Epithelial cell of esophagus (primary cell): ENCODE results near the gene DPYSL3.
A peak's percentile ranks its signal among the peaks of the same experiment; 100 is the strongest.
"Not testable (repeated sequence)": the region's sequence is repeated elsewhere in the genome, so short reads cannot be mapped to it uniquely, and the experiment has no call there.

Experiments used
- DNase-seq: peaks from one replicate; pipeline ENCODE4 v3.0.0; 2010; ENCODE audit warnings: low read depth
- H3K4me3 ChIP-seq: 2 replicates; pipeline ENCODE4 v1.5.1; 2011; ENCODE audit warnings: mild to moderate bottlenecking, low read length, control low read depth
- TF ChIP-seq, protein P1 (sequence below): IDR thresholded peaks from 2 replicates; pipeline ENCODE4 v1.5.1; 2011; ENCODE audit warnings: low read depth, mild to moderate bottlenecking, low read length, control low read depth, inconsistent platforms; ENCODE audit not compliant: insufficient read depth; ENCODE audit errors: missing control alignments

Gene DPYSL3

DNA sequence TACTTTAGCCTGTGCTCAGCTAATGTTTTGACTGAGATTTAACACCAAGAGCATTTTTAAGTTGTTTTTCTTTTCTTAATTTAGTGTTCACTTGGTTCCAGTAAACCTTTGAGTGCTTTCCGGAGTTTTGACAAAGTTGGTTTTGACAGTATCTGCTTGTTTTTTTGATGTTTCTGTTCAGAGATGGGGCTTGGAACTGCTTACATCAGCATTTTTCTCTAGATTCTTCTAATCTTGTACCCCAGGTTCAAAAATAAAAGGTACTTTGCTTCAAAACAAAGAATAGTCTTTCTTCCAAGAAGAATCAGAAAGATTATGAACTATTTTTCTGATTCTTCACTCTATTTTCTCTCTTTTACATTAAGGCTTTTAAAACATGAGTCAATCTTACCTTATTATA, 132.2 kb downstream of the DPYSL3 start:
- TF ChIP-seq, protein P1, sequence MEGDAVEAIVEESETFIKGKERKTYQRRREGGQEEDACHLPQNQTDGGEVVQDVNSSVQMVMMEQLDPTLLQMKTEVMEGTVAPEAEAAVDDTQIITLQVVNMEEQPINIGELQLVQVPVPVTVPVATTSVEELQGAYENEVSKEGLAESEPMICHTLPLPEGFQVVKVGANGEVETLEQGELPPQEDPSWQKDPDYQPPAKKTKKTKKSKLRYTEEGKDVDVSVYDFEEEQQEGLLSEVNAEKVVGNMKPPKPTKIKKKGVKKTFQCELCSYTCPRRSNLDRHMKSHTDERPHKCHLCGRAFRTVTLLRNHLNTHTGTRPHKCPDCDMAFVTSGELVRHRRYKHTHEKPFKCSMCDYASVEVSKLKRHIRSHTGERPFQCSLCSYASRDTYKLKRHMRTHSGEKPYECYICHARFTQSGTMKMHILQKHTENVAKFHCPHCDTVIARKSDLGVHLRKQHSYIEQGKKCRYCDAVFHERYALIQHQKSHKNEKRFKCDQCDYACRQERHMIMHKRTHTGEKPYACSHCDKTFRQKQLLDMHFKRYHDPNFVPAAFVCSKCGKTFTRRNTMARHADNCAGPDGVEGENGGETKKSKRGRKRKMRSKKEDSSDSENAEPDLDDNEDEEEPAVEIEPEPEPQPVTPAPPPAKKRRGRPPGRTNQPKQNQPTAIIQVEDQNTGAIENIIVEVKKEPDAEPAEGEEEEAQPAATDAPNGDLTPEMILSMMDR, result no peak
- DNase-seq, result no peak
- no peak overlapping the region for H3K4me3 ChIP-seq

DNA sequence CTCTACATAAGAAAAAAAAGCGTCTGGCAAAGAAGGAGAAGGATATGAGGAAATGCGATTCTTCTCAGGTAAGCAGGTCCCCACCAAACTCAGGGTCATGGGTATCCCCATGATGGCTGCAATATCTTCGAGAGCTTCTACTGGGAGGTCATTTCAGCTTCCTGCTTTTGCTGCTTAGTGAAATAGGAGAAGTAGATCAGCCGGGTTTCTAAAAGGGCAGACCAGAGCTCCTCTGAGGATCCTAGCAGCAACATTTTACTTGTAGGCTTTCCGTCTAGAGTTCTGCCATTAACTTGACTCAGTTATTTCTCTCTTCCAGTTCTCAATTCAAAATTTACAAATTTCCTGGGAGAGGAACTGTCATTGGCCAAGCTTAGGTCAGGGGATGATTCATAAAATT, 134.7 kb downstream of the DPYSL3 start:
- no peak overlapping the region for H3K4me3 ChIP-seq
- no peak for DNase-seq
- TF ChIP-seq, protein P1, result no peak

DNA sequence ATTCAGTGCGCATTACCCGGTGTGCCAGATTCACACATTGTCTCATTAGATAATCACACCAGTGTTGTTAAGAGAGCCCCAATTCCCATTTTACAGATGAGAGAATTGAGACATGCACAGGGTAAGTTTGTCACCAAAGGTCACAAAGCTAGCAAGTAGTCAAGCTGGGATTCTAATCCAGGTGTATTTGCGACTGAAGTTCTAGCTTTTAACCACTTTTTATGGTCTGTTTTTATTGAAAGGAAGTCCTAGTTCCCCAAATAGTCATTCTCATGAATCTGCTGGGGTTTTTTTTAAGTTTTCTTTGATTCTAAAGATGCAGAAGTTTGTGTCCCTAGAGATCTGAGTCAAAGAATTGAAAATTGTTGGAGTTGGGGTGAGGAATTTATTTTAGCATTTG, 136.5 kb downstream of the DPYSL3 start:
- TF ChIP-seq, protein P1, result no peak
- DNase-seq, result no peak
- H3K4me3 ChIP-seq, result no peak overlapping the region

DNA sequence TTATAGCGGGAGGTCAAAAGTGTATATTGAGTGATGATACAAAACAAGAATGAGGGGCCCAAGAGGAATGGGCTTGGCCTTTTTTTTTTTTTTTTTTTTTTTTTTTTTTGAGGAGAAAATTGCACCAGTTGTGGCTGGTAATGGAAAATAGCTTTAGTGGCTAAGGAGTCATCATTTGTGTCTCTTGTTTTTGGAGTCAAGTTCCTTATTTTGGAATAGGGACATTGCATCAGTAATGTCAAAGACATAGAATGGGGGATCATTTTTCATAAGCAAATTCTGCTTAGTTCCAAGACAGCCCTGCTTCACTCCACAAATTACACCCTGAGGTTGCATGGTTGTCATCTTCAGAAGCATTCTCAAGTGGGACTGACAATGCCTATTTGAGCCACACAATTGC, 137.7 kb downstream of the DPYSL3 start:
- H3K4me3 ChIP-seq, result no peak overlapping the region
- TF ChIP-seq, protein P1, result no peak

DNA sequence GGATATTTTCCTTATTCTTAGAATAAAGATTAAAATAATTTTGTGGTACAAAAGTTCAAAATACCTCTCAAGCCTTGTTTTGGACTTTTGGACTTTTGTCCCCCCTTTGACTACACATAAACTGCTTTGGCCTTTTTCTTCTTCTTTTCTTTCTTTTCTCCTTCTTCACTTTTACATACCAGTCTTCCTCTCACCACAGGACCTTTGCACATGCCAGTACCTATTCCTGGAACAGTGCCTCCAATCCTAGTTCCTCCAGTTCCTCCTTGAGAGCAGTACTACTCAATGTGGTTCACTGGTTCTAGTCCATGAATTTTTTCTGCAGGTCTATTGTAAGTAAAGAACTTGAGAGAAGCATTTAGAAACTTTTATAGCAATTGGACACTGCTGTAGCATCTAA, 138.6 kb downstream of the DPYSL3 start:
- TF ChIP-seq, protein P1, result no peak

More for the DNA sequence above, 137.7 kb downstream of the DPYSL3 start:
- no peak for DNase-seq

DNA sequence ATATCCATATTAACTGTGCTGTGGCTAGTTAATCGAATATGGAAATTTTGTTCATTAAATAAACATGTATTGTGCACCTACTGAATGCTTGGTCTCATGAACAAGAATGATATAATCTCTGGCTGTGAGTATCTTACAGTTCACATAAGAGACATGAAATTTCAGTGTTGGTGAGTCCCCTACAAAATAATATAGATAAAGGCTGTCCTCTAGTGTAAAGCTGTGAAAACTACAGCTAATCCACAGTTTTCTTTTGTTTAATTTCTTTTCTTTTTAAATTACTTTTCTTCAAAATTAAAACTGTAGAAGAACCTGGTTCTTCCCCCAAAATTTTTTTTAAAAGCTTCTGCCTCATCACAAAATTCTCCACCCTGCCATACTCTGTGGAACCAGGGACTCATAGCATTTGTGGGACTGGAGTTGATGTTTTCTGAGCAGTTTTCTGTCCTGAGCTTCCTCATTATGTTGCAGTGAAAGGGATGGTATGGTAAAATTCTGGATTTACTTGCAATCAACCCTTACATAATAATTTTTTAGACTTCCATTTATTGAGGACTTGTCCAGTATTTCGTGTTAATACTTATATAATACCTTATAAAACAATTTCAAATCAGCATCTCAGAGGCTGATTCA, 140.0 kb downstream of the DPYSL3 start:
- DNase-seq, result peak; percentile 29
- H3K4me3 ChIP-seq, result no peak overlapping the region
- TF ChIP-seq, protein P1, result peak; percentile 51

More for the DNA sequence above, 138.6 kb downstream of the DPYSL3 start:
- H3K4me3 ChIP-seq, result no peak overlapping the region
- no peak for DNase-seq

DNA sequence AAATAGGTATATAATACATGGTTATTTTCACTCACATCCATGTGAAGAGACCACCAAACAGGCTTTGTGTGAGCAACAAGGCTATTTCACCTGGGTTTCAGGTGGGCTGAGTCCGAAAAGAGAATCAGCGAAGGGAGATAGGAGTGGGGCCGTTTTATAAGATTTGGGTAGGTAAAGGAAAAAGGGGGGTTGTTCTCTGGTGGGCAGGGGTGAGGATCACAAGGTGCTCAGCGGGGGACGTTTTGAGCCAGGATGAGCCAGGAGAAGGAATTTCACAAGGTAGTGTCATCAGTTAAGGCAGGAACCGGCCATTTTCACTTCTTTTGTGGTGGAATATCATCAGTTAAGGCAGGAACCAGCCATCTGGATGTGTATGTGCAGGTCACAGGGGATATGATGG, 142.5 kb downstream of the DPYSL3 start:
- H3K4me3 ChIP-seq, result not testable (repeated sequence)

More for the DNA sequence above, 142.5 kb downstream of the DPYSL3 start:
- DNase-seq, result not testable (repeated sequence)
